ENCODE results near the gene NPHP4. TPM values are rescaled to one million over a fixed set of nuclear protein-coding genes. Genes with fewer than 3 reads are reported as not detected.

NPHP4 gene
- total RNA-seq, 1 experiment from 2014 or later: 18.8 TPM

DNA sequence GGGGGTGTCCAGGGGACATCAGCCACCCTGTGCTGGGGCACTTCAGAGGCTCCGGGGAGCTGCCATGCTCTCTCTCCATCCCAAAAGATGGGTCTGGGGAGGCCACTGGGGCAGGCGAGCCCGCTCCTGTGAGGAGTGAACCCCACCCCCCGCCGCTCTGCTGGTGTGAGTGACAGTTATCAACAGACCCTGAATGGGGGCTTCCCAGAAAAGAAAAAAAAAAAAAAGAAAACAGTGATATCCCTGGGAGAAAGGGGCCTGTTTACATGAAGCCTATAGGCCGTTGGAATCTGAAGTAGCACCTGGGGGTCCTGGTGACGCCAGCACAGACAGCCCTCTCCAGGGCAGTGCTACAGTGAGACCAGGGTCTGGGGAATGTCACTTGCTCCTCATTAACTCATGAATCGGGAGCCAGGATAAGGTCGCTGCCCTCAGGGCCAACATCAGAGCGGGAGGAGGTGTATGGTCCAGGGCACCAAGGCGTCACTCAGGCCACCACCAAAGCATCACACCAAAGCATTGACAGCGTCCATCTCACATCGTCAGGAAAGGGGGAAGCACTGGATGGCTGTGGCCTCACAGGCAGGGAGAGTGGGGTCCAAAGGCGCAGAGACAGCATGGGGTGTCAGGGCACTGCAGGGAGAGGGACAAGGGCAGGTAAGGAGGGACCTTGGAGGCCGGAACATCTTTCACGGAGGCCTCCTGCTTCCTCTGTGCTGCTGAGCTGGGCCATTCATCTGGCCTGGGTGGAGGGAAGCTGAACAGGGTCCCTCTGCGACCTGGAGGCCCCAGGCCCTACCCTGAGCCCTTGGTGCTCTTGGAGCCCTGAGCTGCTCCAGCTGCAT is 8.4 kb upstream of the NPHP4 start:
- POLR2A ChIA-PET (ENCODE audit: unreplicated experiment): no interaction called here

DNA sequence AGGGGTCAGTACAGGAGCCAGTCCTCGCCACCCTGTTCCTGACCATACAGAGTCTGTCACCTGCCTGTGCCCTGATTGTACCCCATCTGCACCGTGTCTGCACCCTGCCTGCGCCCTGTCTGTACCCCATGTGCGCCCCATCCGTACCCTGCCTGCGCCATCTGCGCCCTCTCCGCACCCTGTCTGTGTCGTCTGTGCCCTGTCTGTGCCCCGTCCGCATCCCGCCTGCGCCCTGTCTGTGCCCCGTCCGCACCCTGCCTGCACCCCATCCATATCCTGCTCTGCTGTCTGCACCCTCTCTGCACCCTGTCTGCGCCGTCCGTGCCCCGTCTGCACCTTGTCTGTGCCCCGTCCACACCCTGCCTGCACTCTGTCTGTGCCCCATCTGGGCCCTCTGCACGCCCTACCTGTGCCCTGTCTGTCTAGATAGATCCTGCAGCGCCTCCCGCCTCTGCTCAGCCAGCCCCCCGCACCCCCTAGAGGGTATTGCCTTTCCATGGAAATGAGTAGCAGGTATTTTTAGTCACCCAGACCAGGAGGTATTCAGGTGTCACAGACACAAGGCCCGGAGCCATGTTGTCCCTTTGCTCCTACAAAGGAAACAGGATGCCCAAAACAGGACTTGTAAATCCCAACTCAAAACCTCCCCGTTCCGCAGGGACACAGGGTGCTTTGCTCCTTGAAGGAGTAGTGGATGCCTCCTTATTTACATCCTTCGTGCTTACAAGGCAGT is 7.7 kb upstream of the NPHP4 start:
- CTCF ChIA-PET: no interaction called here
- Histone ChIP-seq H3K79me2 (ENCODE audit: low read length) (peaks cover 12% of the 10 kb centered on the region), H4K20me1 (ENCODE audit: low read length) (0 out of 2 replicates have a peak, but pooled peaks cover 3% of the 10 kb centered on the region), H3K4me3 (ENCODE audit: low read length) (no peak overlapping the region), H3F3A (ENCODE audit: low read length, unreplicated experiment) (no peaks in the 10 kb centered on the region), H3K9me2 (replicated peaks; ENCODE audit: low read length) (no peaks in the 10 kb centered on the region), H3K9me3 (ENCODE audit: low read length) (no peaks in the 10 kb centered on the region), H3K27ac (ENCODE audit: low read length) (no peak overlapping the region), H3K27me3 (ENCODE audit: low read length) (no peaks in the 10 kb centered on the region), H2AFZ (ENCODE audit: low read length) (no peak overlapping the region), H3K9ac (ENCODE audit: low read length) (no peak overlapping the region), H3K36me3 (ENCODE audit: low read depth, low read length) (no peaks in the 10 kb centered on the region), H3K4me2 (ENCODE audit: low read length) (no peak overlapping the region), H3K4me1 (ENCODE audit: insufficient read depth, low read length) (no peaks in the 10 kb centered on the region)
- ATAC-seq (no peak), DNase-seq (no peak)
- intact Hi-C loops (cut with micrococcal nuclease): no loop called here
- no TSS peak for BruUV-seq (replicated peaks)
- TF ChIP-seq EZH2 (IDR thresholded peaks at IDR 0.05; ENCODE audit: low read length, unreplicated experiment): no peak
- TF ChIP-seq, protein P1, sequence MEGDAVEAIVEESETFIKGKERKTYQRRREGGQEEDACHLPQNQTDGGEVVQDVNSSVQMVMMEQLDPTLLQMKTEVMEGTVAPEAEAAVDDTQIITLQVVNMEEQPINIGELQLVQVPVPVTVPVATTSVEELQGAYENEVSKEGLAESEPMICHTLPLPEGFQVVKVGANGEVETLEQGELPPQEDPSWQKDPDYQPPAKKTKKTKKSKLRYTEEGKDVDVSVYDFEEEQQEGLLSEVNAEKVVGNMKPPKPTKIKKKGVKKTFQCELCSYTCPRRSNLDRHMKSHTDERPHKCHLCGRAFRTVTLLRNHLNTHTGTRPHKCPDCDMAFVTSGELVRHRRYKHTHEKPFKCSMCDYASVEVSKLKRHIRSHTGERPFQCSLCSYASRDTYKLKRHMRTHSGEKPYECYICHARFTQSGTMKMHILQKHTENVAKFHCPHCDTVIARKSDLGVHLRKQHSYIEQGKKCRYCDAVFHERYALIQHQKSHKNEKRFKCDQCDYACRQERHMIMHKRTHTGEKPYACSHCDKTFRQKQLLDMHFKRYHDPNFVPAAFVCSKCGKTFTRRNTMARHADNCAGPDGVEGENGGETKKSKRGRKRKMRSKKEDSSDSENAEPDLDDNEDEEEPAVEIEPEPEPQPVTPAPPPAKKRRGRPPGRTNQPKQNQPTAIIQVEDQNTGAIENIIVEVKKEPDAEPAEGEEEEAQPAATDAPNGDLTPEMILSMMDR (conservative IDR thresholded peaks at IDR 0.05; ENCODE audit: low read depth, low read length): no peak
- TF ChIP-seq EZH2phosphoT487 (IDR thresholded peaks at IDR 0.05; ENCODE audit: borderline replicate concordance, low read length): no peak
- POLR2A ChIA-PET (ENCODE audit: unreplicated experiment): no interaction called here

More for the DNA sequence above, 8.4 kb upstream of the NPHP4 start:
- no peak overlapping the region for H3K4me2 ChIP-seq (ENCODE audit: low read length)
- H4K20me1 ChIP-seq (ENCODE audit: low read length): 0 out of 2 replicates have a peak, but pooled peaks cover 3% of the 10 kb centered on the region
- intact Hi-C loops (cut with micrococcal nuclease): no loop called here
- H3K9ac ChIP-seq (ENCODE audit: low read length): no peak overlapping the region
- H3F3A ChIP-seq (ENCODE audit: low read length, unreplicated experiment): no peaks in the 10 kb centered on the region
- no peak overlapping the region for H2AFZ ChIP-seq (ENCODE audit: low read length)
- no peak overlapping the region for H3K27ac ChIP-seq (ENCODE audit: low read length)
- no TSS peak for BruUV-seq (replicated peaks)
- CTCF ChIA-PET: no interaction called here
- no peaks in the 10 kb centered on the region for H3K9me3 ChIP-seq (ENCODE audit: low read length)
- H3K4me1 ChIP-seq (ENCODE audit: insufficient read depth, low read length): no peaks in the 10 kb centered on the region
- H3K36me3 ChIP-seq (ENCODE audit: low read depth, low read length): no peaks in the 10 kb centered on the region
- TF ChIP-seq, protein P1 (conservative IDR thresholded peaks at IDR 0.05; ENCODE audit: low read depth, low read length): no peak
- TF ChIP-seq EZH2 (IDR thresholded peaks at IDR 0.05; ENCODE audit: low read length, unreplicated experiment) (no peak), EZH2phosphoT487 (IDR thresholded peaks at IDR 0.05; ENCODE audit: borderline replicate concordance, low read length) (no peak)
- DNase-seq (no peak), ATAC-seq (no peak)
- no peaks in the 10 kb centered on the region for H3K27me3 ChIP-seq (ENCODE audit: low read length)
- peaks cover 4% of the 10 kb centered on the region; the same call in 1 of the 2 replicates for H3K79me2 ChIP-seq (ENCODE audit: low read length)
- no peak overlapping the region for H3K4me3 ChIP-seq (ENCODE audit: low read length)
- H3K9me2 ChIP-seq (replicated peaks; ENCODE audit: low read length): no peaks in the 10 kb centered on the region
